Measurements from ENCODE around the gene PRSS57. TPM values are rescaled to one million over a fixed set of nuclear protein-coding genes. Genes with fewer than 3 reads are reported as not detected.

Gene PRSS57
- polyA plus RNA-seq, 3 donors: 0.16 to 1.4 (median 0.78) TPM

DNA sequence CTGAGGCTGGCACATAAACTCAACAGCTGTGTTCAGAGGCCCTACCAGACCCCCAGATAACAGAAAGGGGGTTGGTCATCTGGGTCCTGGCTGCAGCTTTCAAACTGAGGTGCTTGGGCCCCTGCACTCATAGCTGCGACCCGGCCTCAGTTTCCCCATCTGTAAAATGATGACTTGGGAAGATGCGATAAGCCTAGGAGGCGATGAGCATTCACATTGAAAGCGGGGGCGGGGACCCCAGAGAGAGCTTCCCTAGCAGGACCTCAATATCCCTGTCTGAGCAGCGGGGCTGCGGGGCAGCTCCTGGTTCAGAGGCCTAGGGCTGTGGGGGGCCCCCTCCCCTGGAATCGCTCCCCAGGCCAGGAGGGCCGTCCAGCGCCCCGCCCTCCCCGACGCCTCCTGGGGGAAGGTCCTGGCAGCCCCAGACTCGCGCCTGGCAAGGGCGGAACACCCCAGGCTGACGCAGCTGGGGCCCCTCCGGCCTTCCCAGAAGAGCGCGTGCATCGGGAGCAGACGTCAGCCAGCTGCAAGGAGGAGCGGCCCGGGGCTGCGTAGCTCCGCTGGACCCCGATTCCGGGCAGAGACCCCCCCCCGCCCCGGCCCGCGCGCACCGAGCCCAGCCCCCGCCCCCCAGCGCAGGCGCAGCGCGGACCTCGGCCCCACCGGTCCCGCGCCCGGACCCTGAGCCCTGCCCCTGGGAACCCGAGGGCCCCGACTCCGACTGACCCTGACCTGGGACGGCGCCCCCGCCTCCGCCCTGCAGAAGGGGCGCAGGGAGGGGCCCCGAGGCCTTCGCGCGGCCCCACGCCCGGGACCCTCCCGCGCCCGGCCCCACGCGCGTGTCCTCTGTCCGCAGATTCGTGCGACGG is 15.6 kb downstream of the PRSS57 start:
- no peaks in the 10 kb centered on the region for H4K20me1 ChIP-seq (ENCODE audit: insufficient read depth, low read length)
- peak overlapping the region; percentile 32 to 96 for H3K27ac ChIP-seq (ENCODE audit: low read depth in 1 of 2, low read length in 2 of 2)
- no peaks in the 10 kb centered on the region for H3K36me3 ChIP-seq (replicated peaks in 1 of 2; ENCODE audit: control insufficient read depth in 1 of 2, insufficient read depth in 2 of 2, low read length in 2 of 2)
- peak overlapping the region; percentile 73 to 78 for H3K4me3 Mint-ChIP-seq
- H2AFZ ChIP-seq (ENCODE audit: insufficient read depth, low read depth, low read length, poor library complexity, severe bottlenecking): peak overlapping the region; percentile 61
- H3K4me2 ChIP-seq (replicated peaks; ENCODE audit: extremely low read depth, low read length, poor library complexity, severe bottlenecking): peak overlapping the region; percentile 88
- H3K27me3 Mint-ChIP-seq (ENCODE audit: low read depth in 3 of 3): peaks cover 13 to 40% (median 29%) of the 10 kb centered on the region in 3 donors
- H3K27ac Mint-ChIP-seq: peak overlapping the region in 5 of 7 donors; percentile 56 to 90 (median 75)
- peaks cover 42% of the 10 kb centered on the region for H3K4me1 Mint-ChIP-seq
- peaks cover 10% of the 10 kb centered on the region for H3K79me2 ChIP-seq (ENCODE audit: insufficient read depth, low read length)
- peaks cover 0 to 4% of the 10 kb centered on the region in 2 donors for H3K36me3 Mint-ChIP-seq
- TF ChIP-seq, protein P1, sequence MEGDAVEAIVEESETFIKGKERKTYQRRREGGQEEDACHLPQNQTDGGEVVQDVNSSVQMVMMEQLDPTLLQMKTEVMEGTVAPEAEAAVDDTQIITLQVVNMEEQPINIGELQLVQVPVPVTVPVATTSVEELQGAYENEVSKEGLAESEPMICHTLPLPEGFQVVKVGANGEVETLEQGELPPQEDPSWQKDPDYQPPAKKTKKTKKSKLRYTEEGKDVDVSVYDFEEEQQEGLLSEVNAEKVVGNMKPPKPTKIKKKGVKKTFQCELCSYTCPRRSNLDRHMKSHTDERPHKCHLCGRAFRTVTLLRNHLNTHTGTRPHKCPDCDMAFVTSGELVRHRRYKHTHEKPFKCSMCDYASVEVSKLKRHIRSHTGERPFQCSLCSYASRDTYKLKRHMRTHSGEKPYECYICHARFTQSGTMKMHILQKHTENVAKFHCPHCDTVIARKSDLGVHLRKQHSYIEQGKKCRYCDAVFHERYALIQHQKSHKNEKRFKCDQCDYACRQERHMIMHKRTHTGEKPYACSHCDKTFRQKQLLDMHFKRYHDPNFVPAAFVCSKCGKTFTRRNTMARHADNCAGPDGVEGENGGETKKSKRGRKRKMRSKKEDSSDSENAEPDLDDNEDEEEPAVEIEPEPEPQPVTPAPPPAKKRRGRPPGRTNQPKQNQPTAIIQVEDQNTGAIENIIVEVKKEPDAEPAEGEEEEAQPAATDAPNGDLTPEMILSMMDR (IDR thresholded peaks at IDR 0.05): no peak
- H3K4me1 ChIP-seq (ENCODE audit: control insufficient read depth in 1 of 2, insufficient read depth in 2 of 2, low read length in 2 of 2): peaks cover 42 to 52% of the 10 kb centered on the region in 2 donors
- peak; percentile 42 to 76 (median 65) for DNase-seq
- intact Hi-C loops (cut with micrococcal nuclease): loop anchor here (1.0 to 2.0 kb wide), 3 partner anchors 14 to 25 kb away; partner anchors contain the start of gene RNF126 (in 1 of the 2)
- H3K9me3 ChIP-seq (replicated peaks in 1 of 2; ENCODE audit: control insufficient read depth in 1 of 2, insufficient read depth in 1 of 2, low read length in 2 of 2): no peaks in the 10 kb centered on the region
- H3K4me3 ChIP-seq (replicated peaks in 1 of 3; ENCODE audit: low read depth in 2 of 3, low read length in 3 of 3): peak overlapping the region; percentile 45 to 76 (median 50)
- H3K9me3 Mint-ChIP-seq: peaks cover 0 to 3% (median 2%) of the 10 kb centered on the region in 7 donors
- H3K9ac ChIP-seq (ENCODE audit: insufficient read depth, low read length, poor library complexity, severe bottlenecking): peak overlapping the region; percentile 86
- peaks cover 0 to 28% of the 10 kb centered on the region in 2 donors for H3K27me3 ChIP-seq (ENCODE audit: control insufficient read depth in 2 of 2, insufficient read depth in 2 of 2, low read length in 2 of 2)
- WGBS (ENCODE audit: insufficient coverage): 3% methylated on average over 39 of the region's 69 CpGs

DNA sequence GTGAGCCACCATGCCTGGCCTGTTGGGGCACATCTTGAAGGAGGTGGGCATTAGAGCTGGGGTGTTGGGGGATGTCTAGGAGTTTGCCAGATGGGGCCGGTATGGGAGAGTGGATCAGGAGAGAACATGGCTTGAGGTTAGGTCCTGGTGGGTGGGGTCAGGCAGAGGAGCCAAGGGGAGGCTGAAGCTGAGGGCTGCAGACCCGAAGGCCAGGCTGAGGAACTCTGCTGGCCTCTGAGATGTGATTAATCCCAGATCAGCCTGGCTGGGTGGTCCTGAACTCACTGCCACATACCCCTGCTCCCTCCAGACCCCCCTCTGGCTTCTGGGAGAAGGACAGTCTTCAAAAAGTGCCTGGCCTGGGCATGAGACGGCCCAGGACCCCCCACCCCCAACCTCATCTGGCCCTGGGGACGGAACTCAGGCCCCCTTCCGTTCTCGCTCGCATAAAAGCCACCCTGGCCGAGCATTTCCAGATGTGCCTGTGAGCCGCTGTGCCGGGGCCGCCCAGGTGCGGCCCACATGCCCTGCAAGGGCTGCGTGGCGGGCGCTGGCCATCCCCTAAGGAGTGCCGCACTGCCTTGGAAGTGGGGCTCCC is 16.4 kb downstream of the PRSS57 start:
- Histone ChIP-seq H4K20me1 (ENCODE audit: insufficient read depth, low read length) (no peaks in the 10 kb centered on the region), H2AFZ (ENCODE audit: insufficient read depth, low read depth, low read length, poor library complexity, severe bottlenecking) (no peak overlapping the region), H3K9me3 (replicated peaks in 1 of 2; ENCODE audit: control insufficient read depth in 1 of 2, insufficient read depth in 1 of 2, low read length in 2 of 2) (no peaks in the 10 kb centered on the region), H3K27ac (ENCODE audit: low read depth in 1 of 2, low read length in 2 of 2) (no peak overlapping the region), H3K27me3 (ENCODE audit: control insufficient read depth in 2 of 2, insufficient read depth in 2 of 2, low read length in 2 of 2) (peaks cover 0 to 30% of the 10 kb centered on the region in 2 donors), H3K36me3 (replicated peaks in 1 of 2; ENCODE audit: control insufficient read depth in 1 of 2, insufficient read depth in 2 of 2, low read length in 2 of 2) (no peaks in the 10 kb centered on the region), H3K9ac (ENCODE audit: insufficient read depth, low read length, poor library complexity, severe bottlenecking) (no peak overlapping the region), H3K4me2 (replicated peaks; ENCODE audit: extremely low read depth, low read length, poor library complexity, severe bottlenecking) (peak overlapping the region; percentile 88), H3K4me3 (replicated peaks in 1 of 3; ENCODE audit: low read depth in 2 of 3, low read length in 3 of 3) (peak overlapping the region in 1 of 3 experiments; percentile 76), H3K4me1 (ENCODE audit: control insufficient read depth in 1 of 2, insufficient read depth in 2 of 2, low read length in 2 of 2) (peaks cover 42 to 52% of the 10 kb centered on the region in 2 donors), H3K79me2 (ENCODE audit: insufficient read depth, low read length) (peaks cover 10% of the 10 kb centered on the region)
- peaks cover 42% of the 10 kb centered on the region for H3K4me1 Mint-ChIP-seq
- peak overlapping the region; percentile 73 to 78 for H3K4me3 Mint-ChIP-seq
- 95% methylated on average over 15 of the region's 16 CpGs for WGBS (ENCODE audit: insufficient coverage)
- intact Hi-C loops (cut with micrococcal nuclease): loop anchor here in 1 of 2 donors (1.0 kb wide), 1 partner anchor 14 kb away; no protein-coding TSS in a partner anchor
- H3K27ac Mint-ChIP-seq: peak overlapping the region in 4 of 7 donors; percentile 58 to 74 (median 66)
- no peak for DNase-seq
- TF ChIP-seq, protein P1 (IDR thresholded peaks at IDR 0.05): no peak
- H3K27me3 Mint-ChIP-seq (ENCODE audit: low read depth in 3 of 3): peaks cover 14 to 46% (median 32%) of the 10 kb centered on the region in 3 donors
- H3K9me3 Mint-ChIP-seq: peaks cover 0 to 3% (median 2%) of the 10 kb centered on the region in 7 donors
- H3K36me3 Mint-ChIP-seq: peaks cover 0 to 4% of the 10 kb centered on the region in 2 donors

Measured in CD14-positive monocyte (primary cell).